ENCODE data around the gene NPY2R.

The NPY2R gene

GRCh38 chr4:155208258-155209054 lies at the start of gene NPY2R:
NPY2R (plus strand) TSS chr4:155208636; CDS start chr4:155213940, 5,304 bp downstream.
- Mint-ChIP-seq H3K27me3 (peaks cover 41% of the 10 kb centered on the region), H3K9me3 (no peaks in the 10 kb centered on the region), H3K4me3 (no peak within 1 kb of the TSS), H3K4me1 (ENCODE audit: low read depth) (no peaks in the 10 kb centered on the region), H3K27ac (no peak within 1 kb of the TSS), H3K36me3 (ENCODE audit: low read depth) (no peaks in the 10 kb centered on the region)

- Mint-ChIP-seq H3K36me3 (ENCODE audit: low read depth) (no peaks in the 10 kb centered on the region), H3K27ac (no peak overlapping the region), H3K9me3 (peaks cover under 1% of the 10 kb centered on the region), H3K27me3 (peaks cover 1% of the 10 kb centered on the region), H3K4me3 (no peak overlapping the region), H3K4me1 (ENCODE audit: low read depth) (no peaks in the 10 kb centered on the region)
Observed at GRCh38 chr4:155161357-155161756, 47.1 kb upstream of the NPY2R start.

- H3K4me1 Mint-ChIP-seq (ENCODE audit: low read depth): no peaks in the 10 kb centered on the region
- H3K27ac Mint-ChIP-seq: no peak overlapping the region
- no peaks in the 10 kb centered on the region for H3K9me3 Mint-ChIP-seq
- H3K27me3 Mint-ChIP-seq: no peaks in the 10 kb centered on the region
- H3K4me3 Mint-ChIP-seq: no peak overlapping the region
- no peaks in the 10 kb centered on the region for H3K36me3 Mint-ChIP-seq (ENCODE audit: low read depth)
Observed at GRCh38 chr4:155164718-155165117, 43.7 kb upstream of the NPY2R start.

- Mint-ChIP-seq H3K4me1 (ENCODE audit: low read depth) (no peaks in the 10 kb centered on the region), H3K27ac (no peak overlapping the region), H3K4me3 (no peak overlapping the region), H3K36me3 (ENCODE audit: low read depth) (no peaks in the 10 kb centered on the region), H3K27me3 (peaks cover 4% of the 10 kb centered on the region), H3K9me3 (no peaks in the 10 kb centered on the region)
Observed at GRCh38 chr4:155170569-155170968, 37.9 kb upstream of the NPY2R start.

- Mint-ChIP-seq H3K9me3 (no peaks in the 10 kb centered on the region), H3K27me3 (peaks cover 4% of the 10 kb centered on the region), H3K4me1 (ENCODE audit: low read depth) (no peaks in the 10 kb centered on the region), H3K4me3 (no peak overlapping the region), H3K27ac (no peak overlapping the region), H3K36me3 (ENCODE audit: low read depth) (no peaks in the 10 kb centered on the region)
Observed at GRCh38 chr4:155173371-155173770, 35.1 kb upstream of the NPY2R start.

- peaks cover 4% of the 10 kb centered on the region for H3K27me3 Mint-ChIP-seq
- no peaks in the 10 kb centered on the region for H3K4me1 Mint-ChIP-seq (ENCODE audit: low read depth)
- no peaks in the 10 kb centered on the region for H3K9me3 Mint-ChIP-seq
- H3K36me3 Mint-ChIP-seq (ENCODE audit: low read depth): no peaks in the 10 kb centered on the region
- no peak overlapping the region for H3K27ac Mint-ChIP-seq
- no peak overlapping the region for H3K4me3 Mint-ChIP-seq
Observed at GRCh38 chr4:155174668-155175067, 33.8 kb upstream of the NPY2R start.

- H3K9me3 Mint-ChIP-seq: no peaks in the 10 kb centered on the region
- H3K36me3 Mint-ChIP-seq (ENCODE audit: low read depth): no peaks in the 10 kb centered on the region
- H3K27ac Mint-ChIP-seq: no peak overlapping the region
- H3K4me1 Mint-ChIP-seq (ENCODE audit: low read depth): no peaks in the 10 kb centered on the region
- no peaks in the 10 kb centered on the region for H3K27me3 Mint-ChIP-seq
- H3K4me3 Mint-ChIP-seq: no peak overlapping the region
Observed at GRCh38 chr4:155179216-155179615, 29.2 kb upstream of the NPY2R start.

- no peaks in the 10 kb centered on the region for H3K4me1 Mint-ChIP-seq (ENCODE audit: low read depth)
- no peaks in the 10 kb centered on the region for H3K36me3 Mint-ChIP-seq (ENCODE audit: low read depth)
- no peak overlapping the region for H3K4me3 Mint-ChIP-seq
- no peaks in the 10 kb centered on the region for H3K27me3 Mint-ChIP-seq
- no peaks in the 10 kb centered on the region for H3K9me3 Mint-ChIP-seq
- H3K27ac Mint-ChIP-seq: no peak overlapping the region
Observed at GRCh38 chr4:155186972-155187371, 21.5 kb upstream of the NPY2R start.

GRCh38 chr4:155187989-155188388 lies 20.4 kb upstream of the NPY2R start:
- H3K9me3 Mint-ChIP-seq: no peaks in the 10 kb centered on the region
- no peaks in the 10 kb centered on the region for H3K4me1 Mint-ChIP-seq (ENCODE audit: low read depth)

GRCh38 chr4:155190099-155190498 lies 18.3 kb upstream of the NPY2R start:
- Mint-ChIP-seq H3K4me3 (no peak overlapping the region), H3K4me1 (ENCODE audit: low read depth) (no peaks in the 10 kb centered on the region), H3K27me3 (no peaks in the 10 kb centered on the region), H3K27ac (no peak overlapping the region), H3K36me3 (ENCODE audit: low read depth) (no peaks in the 10 kb centered on the region), H3K9me3 (no peaks in the 10 kb centered on the region)

More at GRCh38 chr4:155187989-155188388, 20.4 kb upstream of the NPY2R start:
- Mint-ChIP-seq H3K27ac (no peak overlapping the region), H3K36me3 (ENCODE audit: low read depth) (no peaks in the 10 kb centered on the region), H3K4me3 (no peak overlapping the region), H3K27me3 (no peaks in the 10 kb centered on the region)

GRCh38 chr4:155197757-155198156 lies 10.7 kb upstream of the NPY2R start:
- Mint-ChIP-seq H3K9me3 (no peaks in the 10 kb centered on the region), H3K4me1 (ENCODE audit: low read depth) (no peaks in the 10 kb centered on the region), H3K27ac (no peak overlapping the region), H3K27me3 (peaks cover 4% of the 10 kb centered on the region), H3K36me3 (ENCODE audit: low read depth) (no peaks in the 10 kb centered on the region), H3K4me3 (no peak overlapping the region)

- Mint-ChIP-seq H3K4me3 (no peak overlapping the region), H3K4me1 (ENCODE audit: low read depth) (no peaks in the 10 kb centered on the region), H3K9me3 (no peaks in the 10 kb centered on the region), H3K27ac (no peak overlapping the region), H3K27me3 (peaks cover 41% of the 10 kb centered on the region), H3K36me3 (ENCODE audit: low read depth) (no peaks in the 10 kb centered on the region)
Observed at GRCh38 chr4:155207534-155208257, 740 bp upstream of the NPY2R start.

GRCh38 chr4:155220025-155220424 lies 11.6 kb downstream of the NPY2R start:
- Mint-ChIP-seq H3K9me3 (peaks cover 9% of the 10 kb centered on the region), H3K4me1 (ENCODE audit: low read depth) (no peaks in the 10 kb centered on the region), H3K27me3 (peaks cover 5% of the 10 kb centered on the region), H3K36me3 (ENCODE audit: low read depth) (no peaks in the 10 kb centered on the region), H3K4me3 (no peak overlapping the region), H3K27ac (no peak overlapping the region)

GRCh38 chr4:155227131-155227530 lies 18.7 kb downstream of the NPY2R start:
- Mint-ChIP-seq H3K36me3 (ENCODE audit: low read depth) (no peaks in the 10 kb centered on the region), H3K9me3 (no peaks in the 10 kb centered on the region), H3K27ac (no peak overlapping the region), H3K4me1 (ENCODE audit: low read depth) (no peaks in the 10 kb centered on the region), H3K27me3 (no peaks in the 10 kb centered on the region), H3K4me3 (no peak overlapping the region)

- H3K27me3 Mint-ChIP-seq: no peaks in the 10 kb centered on the region
- no peaks in the 10 kb centered on the region for H3K36me3 Mint-ChIP-seq (ENCODE audit: low read depth)
- H3K27ac Mint-ChIP-seq: no peak overlapping the region
- no peaks in the 10 kb centered on the region for H3K4me1 Mint-ChIP-seq (ENCODE audit: low read depth)
- no peaks in the 10 kb centered on the region for H3K9me3 Mint-ChIP-seq
- H3K4me3 Mint-ChIP-seq: no peak overlapping the region
Observed at GRCh38 chr4:155228713-155229112, 20.3 kb downstream of the NPY2R start.
